Stimulated activated CD4-positive, alpha-beta T cell treated with anti-CD3 and anti-CD28 coated beads, Interleukin-15, amount 100 ng/mL, for 48 hours (primary cell): Measurements from ENCODE around the gene DLX2.

ENCODE experiments used
- DNase-seq, 2 donors: peaks; one replicate each; pipeline ENCODE4 v3.0.0-alpha.2; 2020; ENCODE audit warnings: low read depth in 2 of 2

The DLX2 gene

DNA sequence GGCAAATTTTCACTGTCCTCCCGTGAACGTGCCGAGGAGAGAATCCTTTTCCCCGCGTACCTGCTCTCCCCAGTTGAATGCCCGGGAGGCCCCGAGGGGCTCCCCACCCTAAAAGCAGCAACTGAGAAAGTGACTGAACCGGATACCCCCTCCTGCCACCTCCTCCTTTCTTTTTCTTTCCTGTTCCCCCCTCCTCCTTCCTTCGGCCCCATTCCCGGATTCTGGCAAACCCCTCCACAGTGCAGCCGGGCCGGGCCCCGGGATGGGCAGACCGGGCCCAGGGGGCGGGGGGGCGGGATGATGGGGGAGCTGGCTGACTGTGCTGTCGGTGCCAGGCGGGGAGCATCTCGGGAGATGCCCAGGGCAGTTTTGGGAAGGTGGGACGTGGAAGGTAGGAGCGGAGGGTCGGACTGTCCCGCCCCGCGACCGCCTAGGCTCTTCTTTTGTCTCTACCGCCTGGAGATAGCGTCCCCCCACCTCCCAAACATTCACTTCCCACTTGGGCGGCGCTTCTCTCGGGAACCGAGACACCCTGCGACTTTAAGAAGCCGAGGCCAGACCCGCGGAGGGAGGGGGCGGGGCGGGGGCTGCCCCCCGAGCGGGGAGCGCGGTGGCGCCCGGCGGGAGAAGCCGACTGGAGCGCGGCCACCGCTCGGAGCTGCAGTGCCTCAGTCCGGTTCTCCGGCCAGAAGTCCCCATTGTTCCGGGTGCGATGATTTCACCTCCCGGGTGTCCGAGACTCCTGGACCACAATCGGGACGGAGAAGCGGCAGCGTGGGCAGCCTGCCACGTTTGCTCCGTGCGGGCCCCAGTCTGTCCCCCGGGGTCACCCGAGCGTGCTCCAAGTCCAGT, 8.2 kb downstream of the DLX2 start:
- no peak for DNase-seq

DNA sequence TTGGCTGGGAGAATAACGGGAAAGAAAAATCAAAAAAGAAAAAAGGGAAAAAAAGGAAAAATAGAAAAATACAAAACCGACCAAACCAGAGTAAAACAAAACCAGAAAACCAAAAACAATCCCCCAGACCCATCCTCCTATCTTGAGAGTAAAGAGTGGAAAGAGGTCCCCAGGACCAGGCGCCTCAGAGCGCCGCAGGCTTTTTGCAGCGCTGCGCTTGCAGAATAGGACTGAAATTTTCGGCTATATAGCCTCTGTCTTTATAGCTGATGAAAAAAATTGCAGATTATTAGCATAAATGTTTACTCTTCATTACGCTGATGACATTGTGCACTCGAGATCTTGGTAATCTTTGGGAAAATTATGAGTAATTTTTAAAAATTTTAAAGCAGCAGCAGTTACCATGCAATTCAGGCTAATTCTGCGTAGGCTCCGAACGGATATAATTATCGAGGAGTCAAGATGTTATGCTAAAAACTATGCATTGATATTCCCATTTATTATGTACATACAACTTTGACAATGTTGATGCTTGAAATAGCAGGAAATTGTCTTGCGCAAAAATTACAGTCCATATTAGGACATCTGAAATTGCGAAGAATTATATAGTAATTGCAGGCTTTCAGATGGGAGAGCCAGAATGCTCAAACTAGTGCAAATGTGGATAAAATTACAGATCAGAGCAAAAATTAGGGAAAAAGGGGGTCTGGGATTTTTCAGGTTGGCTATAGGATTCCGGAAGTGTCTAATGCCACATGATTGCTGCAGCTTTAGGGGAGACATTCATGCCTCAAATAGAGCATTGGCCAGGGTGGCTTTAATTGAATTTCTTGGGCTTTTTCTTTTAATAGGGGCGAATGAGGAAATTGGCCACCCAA, 9.0 kb downstream of the DLX2 start:
- DNase-seq, result no peak

DNA sequence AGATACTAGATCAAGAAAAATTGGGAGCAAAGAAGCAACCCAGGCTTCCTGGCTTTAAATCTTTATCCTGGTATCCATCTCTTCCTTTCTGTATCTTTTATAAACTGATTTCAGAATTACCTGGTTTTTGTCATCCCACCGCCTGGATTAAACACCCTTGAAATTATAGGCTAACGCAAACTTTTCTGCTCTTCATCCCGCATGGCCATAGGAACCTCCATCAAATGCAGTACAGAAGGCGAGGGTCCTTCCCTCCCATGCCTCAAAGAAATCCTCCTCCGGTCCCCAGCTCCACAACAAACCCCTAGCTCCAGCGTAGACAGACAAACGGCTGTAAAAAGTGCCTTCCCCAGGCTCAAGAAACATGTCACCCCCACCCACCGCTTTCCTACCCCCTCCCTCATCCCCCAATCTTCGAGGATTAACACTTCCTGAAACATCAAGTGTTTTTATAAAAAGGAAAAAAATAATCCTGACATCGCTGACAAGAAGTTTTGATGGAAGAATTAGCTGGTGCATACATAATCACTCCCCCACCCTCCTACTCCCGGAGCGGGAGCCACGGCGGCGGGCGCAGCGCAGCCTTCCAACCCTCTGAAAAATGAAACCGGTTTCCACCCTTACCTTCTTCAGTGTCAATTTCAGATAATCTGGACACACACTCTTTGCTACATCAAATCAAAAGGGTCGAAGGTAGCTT, 9.8 kb downstream of the DLX2 start:
- no peak for DNase-seq

DNA sequence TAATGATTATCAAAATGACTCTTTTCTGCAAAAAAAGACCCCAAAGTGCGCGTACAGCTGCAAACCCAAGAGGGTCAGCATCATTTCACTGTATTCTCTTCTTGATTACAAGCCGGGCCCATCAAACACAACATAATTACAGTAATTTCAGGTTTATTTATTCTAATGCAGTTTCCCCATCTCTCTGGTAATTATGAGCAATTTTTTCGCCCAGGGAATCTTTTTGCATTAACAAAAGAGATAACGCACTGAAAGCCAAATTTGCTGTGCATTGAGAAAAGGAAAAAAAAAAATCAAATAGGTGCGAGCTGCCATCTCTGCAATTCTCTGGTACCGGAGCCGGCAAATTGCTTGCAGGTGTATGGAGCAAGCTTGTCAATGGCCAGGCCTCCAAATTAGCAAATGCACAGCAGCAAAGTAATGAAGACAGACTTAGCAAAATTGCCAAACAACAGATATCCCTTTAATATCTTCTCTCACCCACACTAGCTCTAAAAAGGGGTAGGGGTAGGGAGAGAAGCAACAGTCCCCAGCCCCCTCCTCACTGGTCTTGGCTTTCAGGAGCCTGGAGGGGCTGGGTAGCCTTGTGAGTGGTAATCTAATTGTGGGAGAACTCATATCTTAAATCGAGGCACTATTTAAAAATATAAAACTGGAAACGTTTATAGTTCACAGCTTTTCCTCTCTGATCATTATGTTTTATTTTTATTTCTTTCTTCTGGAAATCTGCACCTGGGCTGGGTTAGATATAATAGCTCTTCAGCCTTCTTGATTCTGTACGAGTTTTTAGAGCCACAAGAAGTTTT, 10.7 kb downstream of the DLX2 start:
- DNase-seq, result no peak

DNA sequence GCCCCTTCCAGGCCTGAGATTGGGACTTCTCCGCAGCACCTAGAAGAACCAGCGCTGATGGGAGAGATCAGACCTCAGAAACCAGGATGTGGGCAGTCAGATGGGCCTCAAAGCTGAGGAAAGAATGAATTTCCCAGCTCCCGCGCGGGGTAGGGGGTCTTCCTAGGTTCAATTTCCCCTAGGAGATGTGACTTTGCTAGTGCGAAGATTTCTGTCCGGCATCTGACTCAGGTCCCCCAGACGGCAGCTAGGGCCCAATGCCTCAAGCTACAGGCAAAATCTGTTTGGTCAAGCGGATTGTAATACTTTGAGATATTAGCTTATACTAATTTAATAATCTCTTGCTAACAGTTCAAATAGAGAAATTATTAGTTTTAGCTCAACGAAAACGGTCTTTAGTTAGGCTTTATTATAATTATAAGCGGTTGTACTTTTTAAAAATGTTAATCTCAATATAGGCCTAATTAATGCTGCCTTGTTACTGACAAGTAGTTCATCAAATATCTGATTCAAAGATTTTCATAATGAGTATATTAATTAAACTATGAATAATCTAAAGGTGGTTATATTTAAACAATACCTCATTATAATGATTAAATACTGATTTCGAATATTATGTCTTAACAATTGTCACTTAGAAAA, 11.6 kb downstream of the DLX2 start:
- DNase-seq, result no peak

DNA sequence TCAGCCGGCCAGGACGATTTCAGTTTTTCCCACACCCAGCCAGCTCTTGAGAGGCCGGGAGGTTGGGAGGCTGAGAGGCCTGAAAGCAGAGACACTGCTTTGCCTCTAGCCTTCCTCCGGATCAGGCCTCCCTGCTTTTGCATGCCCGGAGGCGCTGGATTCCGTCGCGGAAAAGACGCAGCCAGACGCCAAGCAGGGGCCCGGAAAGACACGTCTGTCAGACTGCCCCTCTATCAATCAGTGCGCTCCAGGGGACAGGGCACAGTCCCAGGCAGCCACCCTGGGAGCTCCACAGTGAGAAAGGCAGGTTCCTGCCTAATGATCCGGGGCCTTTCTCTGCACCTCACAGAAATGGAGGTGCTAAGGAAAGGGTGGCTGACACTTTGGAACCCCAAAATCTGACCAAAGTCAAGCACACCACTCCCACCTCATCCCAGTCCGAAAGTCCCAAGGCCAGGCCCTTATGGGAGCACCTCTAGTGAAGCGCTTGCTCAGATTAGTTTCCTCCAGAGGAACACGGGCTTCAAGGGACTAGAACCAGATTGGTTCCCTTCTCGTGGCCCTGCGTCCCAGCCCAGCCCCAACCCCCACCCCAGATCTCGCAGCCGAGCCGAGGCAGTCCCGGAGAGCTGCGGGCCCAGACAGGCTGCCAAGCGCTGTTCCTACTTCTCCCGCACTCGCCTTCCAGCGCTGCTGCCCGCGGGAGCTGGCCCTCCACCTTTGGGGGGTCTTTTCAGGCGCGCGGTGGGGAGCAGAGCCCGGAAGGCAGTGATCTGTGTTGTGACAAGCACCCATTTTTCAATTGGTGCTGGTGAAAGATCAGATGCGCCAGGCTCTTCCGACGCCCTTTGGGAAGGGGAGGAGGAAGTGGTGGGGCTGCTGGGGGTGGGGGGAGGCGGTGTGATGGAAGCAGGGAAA, 12.4 kb downstream of the DLX2 start:
- DNase-seq, result no peak

DNA sequence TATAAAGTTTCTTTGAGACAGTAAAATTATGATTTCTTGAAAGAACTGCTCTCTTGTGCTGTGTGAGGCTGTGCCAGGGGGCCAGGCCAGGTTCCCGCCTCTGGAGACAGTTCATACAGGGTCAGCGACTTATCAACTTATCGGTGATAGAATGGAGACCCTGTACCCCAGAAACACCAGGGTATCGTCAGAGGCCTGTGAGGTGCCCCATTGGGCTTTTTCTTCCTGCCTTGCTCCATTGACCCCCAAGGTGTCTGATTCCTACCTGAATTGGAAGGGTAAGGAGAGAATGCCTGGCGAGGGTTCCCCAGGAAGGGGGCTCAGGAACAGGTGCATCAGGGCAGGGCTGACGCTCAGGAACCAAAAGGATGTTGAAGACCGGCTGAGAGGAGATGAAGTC, 13.1 kb downstream of the DLX2 start:
- no peak for DNase-seq

DNA sequence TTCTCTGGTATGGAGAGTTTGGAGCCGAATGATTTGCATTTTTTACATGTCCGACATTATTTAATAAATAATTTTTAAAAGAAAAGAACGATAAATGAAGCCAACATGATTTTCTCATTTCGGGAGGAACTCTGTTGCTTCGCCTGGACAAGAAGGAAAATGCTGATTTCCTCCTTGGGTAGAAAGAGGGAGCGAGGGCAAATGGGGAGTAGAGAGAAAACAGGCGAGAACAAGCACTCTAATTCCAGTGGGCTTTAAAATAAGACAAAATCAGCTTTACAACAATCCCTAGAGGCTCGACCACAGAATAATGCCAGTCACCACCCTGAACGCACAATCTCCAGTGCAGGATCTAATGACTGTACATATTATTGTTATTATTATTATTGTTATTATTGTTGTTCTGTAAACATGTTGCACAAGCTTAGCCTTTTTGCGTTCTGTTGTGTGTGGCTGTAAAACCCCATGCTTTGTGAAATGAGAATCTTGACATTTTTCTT, 13.6 kb downstream of the DLX2 start:
- no peak for DNase-seq

DNA sequence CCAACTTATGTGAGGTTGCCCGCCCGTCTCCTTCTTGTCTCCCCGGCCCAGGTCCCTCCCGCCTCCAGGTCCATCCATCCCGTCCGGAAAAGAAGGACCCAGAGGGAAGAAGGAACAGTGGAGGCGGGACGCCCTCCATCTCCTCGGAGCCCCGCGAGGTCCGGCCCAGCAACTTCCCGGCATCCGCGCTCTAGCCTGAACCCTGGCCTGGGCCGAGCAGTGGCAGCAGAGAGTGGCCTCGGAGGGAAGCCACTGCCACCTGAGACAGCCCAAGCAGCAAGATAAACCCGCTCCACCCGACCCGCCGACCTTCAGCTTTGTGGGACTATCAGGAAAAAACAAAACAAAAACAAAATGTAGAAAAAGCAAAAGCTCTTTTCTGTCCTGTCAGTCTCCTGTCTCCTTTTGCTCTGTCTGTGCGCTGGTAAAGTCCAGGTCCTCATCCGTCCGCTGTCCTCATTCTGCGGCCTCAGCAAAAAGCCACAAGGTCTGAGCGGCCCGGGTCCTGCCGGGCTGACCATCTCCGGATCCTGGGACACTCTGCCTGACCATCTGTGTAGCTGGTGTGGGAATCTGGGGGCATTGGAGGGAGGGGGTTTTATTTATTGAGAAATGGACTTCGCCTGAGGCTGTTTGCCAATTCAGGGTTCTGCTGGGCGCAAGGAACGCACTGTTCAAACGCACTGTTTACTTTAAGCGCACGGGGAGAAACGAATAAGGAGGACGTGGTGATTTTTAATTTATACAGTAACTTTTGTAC, 14.3 kb downstream of the DLX2 start:
- DNase-seq, result no peak

DNA sequence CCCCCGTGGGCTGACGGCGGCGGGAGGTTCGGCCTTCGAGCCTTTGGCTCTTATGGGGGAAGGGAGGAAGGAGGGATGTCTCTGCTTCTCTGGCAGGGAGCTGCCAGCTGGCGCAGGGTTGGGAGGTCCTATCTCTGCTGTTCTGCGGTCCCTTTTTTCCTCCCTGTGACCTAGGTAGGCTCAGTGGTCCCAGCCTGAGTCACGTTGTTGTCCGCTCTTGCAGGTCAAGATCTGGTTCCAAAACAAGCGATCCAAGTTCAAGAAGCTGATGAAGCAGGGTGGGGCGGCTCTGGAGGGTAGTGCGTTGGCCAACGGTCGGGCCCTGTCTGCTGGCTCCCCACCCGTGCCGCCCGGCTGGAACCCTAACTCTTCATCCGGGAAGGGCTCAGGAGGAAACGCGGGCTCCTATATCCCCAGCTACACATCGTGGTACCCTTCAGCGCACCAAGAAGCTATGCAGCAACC, 14.9 kb downstream of the DLX2 start:
- no peak for DNase-seq

DNA sequence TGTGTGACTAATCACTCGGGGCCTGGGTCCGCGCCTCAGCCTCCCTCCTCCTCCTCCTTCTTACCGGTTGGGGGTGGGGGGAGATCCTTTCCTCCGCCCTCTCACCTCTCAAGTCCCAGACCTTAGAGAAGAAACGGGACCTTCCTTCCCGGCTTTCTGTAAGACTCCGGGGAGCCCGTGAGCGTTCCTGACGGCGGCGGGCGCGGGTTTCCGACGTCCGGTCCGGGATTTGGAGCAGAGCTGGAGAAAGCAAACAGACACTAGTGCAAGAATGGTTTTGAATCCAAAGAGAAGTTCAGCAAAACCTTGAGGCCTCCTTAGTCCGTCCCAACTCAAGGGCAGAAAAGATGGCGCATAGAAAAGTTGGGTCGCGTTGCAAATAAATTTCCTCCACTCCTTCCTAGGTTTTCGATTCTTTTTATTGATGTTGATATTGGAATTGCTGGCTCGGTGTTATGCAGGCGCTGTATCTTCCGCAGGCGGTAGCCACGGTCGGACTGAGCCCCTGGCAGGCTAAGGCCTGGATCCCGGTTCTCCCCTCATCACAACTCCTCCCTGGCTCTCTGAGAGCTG, 15.4 kb downstream of the DLX2 start:
- DNase-seq, result no peak

DNA sequence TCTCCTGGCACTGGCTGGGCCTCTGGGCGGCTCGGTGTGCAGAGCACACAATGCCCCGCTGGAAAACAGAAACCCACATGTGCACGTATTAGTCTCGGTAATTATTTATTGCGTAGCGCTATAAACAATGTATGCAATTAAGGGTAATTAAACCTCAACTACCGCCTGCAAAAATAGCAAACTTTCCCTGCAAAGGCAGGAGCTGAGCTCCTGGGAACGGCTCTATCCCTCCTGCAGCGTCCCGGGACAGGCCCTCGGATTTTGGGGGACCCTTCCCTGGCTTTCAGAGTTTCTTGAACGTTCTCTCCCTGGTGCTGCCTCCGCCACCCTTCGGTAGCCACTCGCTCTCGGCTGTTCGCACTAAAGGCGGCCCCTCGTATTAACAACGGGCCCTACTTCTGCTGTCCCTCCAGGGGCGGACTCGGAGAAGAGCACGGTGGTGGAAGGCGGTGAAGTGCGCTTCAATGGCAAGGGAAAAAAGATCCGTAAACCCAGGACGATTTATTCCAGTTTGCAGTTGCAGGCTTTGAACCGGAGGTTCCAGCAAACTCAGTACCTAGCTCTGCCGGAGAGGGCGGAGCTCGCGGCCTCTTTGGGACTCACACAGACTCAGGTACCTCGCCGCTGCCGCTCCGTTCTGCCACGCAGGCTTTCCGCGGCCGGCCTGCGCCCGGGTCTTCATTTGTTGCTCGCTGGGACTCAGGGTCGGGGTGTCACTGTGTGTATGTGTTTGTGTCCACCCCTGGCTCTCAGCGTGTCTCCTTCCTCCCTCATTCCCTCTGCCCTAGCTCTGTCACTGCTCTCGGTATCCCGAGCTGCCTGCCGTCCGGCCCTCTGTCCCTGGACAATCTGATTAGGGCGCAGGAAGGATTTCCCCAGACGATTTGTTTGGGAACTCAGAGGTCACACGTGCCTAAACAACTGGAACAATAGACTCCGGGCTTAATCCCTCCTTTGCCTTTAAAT, 16.2 kb downstream of the DLX2 start:
- no peak for DNase-seq

DNA sequence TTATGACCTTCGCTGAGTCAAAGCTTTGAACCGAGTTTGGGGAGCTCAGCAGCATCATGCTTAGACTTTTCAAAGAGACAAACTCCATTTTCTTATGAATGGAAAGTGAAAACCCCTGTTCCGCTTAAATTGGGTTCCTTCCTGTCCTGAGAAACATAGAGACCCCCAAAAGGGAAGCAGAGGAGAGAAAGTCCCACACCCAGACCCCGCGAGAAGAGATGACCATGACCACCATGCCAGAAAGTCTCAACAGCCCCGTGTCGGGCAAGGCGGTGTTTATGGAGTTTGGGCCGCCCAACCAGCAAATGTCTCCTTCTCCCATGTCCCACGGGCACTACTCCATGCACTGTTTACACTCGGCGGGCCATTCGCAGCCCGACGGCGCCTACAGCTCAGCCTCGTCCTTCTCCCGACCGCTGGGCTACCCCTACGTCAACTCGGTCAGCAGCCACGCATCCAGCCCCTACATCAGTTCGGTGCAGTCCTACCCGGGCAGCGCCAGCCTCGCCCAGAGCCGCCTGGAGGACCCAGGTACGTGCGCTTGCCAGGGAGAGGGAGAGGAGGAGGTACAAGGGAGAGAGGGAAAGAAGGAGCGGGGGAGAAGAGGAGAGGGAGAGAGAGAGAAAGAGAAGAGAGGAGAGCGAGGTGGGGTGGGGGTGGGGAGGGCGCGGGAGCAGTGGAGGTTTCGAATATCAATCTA, 17.1 kb downstream of the DLX2 start, which contains the start of gene DLX1:
TSS of gene DLX1 (plus strand) at position 48 of the 700 bp plus-strand sequence. CDS start at position 219, 171 bp downstream.
- no peak for DNase-seq

DNA sequence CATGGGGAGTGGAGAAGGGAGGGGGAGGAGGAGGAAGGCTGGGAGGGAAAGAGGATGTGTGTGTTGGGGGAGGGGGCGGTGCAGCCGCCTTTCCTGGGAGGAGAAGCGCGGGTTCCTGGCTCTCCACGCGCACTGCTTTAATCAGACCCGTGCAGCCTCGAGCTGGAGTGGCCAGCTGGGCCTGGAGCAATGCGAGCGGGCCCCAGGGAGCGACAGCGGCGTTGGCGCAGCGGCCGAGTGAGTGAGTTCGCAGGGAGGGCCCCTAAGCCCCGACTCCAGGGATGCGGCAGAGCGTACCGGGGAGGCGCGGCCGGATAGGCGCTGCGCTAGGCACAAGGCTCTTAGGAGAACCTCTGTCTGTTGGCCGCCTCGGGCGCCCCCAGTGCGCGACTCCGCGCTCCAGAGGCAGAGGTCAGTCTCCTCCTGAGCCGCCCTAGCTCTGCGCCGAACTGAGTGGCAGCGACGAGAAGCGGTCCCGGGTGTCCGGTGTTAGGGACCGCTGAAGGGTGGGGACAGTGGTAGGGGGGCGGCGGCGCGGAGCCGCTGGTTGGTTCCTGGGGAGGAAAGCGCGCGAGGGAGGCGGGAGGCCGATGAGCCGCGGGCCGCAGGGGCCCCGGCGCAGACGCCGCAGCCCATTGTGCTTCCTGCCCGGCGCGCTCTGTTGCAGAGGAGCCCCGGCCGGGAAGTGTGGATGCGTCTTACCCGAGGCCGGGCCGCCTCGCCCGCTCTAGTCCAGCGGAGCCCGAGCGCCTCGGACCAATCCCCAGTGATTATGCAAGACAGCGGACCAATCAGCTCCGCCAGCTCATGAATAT, 17.8 kb downstream of the DLX2 start:
- peak in 1 of 2 donors; percentile 52 for DNase-seq

DNA sequence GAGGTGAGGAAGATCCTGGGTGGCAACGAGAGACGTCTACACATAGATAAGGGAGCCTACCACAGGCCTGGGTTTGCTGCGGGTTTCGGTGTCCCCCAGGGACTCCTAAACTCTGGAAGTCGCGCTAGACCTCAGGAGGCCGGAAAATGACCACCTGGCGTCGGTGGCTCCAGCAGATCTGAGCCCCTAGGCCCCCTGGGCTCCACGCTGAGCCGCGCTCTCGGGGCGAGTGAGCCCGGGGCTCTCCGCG, 18.4 kb downstream of the DLX2 start:
- DNase-seq, result no peak
